GM10266 (cell line): Measurements from ENCODE around the gene SCARB2.
"Not testable (repeated sequence)": the region's sequence is repeated elsewhere in the genome, so short reads cannot be mapped to it uniquely, and the experiment has no call there.

Experiments used
- DNase-seq: peaks from one replicate; pipeline ENCODE4 v3.0.0; 2012; ENCODE audit errors: extremely low spot score
- TF ChIP-seq, protein P1 (sequence below): IDR thresholded peaks from 2 replicates; pipeline ENCODE4 v1.5.1; 2012; ENCODE audit warnings: mild to moderate bottlenecking, low read depth; ENCODE audit not compliant: control insufficient read depth, insufficient read depth; ENCODE audit errors: missing control alignments

The SCARB2 gene

GRCh38 chr4:76252271-76252653 lies 38.6 kb upstream of the SCARB2 start:
- TF ChIP-seq, protein P1, sequence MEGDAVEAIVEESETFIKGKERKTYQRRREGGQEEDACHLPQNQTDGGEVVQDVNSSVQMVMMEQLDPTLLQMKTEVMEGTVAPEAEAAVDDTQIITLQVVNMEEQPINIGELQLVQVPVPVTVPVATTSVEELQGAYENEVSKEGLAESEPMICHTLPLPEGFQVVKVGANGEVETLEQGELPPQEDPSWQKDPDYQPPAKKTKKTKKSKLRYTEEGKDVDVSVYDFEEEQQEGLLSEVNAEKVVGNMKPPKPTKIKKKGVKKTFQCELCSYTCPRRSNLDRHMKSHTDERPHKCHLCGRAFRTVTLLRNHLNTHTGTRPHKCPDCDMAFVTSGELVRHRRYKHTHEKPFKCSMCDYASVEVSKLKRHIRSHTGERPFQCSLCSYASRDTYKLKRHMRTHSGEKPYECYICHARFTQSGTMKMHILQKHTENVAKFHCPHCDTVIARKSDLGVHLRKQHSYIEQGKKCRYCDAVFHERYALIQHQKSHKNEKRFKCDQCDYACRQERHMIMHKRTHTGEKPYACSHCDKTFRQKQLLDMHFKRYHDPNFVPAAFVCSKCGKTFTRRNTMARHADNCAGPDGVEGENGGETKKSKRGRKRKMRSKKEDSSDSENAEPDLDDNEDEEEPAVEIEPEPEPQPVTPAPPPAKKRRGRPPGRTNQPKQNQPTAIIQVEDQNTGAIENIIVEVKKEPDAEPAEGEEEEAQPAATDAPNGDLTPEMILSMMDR = no peak
- no peak for DNase-seq

DNA sequence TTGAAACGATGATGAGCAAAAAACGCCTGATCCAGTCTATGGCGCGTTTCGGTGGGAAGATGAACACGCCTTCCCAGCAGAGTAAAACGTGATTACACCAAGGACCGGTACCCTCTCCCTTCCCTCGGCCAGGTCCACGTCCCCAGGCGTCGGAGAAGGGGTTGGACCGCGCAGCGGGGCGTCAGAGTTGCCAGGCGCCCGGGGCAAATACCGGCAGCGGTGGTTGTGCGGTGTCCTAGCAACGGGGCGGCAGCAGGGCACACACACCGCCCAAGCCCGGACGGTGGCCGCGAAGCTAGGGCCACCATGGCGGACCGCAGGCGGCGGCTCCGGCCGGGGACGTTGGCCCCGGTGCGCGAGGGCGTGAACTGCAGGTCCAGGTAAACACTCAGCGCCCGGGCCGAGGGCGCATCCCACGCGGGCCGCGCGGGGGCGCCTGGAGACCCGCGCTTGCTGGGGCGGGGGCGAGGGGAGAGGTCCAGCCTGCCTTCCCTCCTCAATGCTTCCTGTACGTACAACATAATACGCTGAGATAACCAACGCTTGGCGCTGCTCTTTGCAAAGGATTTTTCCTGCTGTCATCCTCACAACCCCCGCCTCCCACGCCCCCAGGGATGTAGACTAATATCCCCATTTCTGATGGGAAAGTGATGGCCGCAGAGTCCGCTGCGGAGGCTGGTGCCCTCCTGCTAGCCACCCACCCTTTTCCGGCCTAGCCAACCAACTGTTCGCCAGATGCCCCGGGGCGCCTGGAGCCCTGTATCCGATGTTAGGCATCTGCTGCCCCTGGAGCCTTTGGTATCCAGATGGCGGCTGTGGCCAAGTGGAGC lies 38.0 kb upstream of the SCARB2 start, which contains the start of gene FAM47E:
Gene FAM47E (plus strand): TSS at position 281 of the 830 bp plus-strand sequence. CDS start 26 bp downstream, at position 307.
- DNase-seq = peak; percentile 35
- TF ChIP-seq, protein P1 = peak; percentile 42

DNA sequence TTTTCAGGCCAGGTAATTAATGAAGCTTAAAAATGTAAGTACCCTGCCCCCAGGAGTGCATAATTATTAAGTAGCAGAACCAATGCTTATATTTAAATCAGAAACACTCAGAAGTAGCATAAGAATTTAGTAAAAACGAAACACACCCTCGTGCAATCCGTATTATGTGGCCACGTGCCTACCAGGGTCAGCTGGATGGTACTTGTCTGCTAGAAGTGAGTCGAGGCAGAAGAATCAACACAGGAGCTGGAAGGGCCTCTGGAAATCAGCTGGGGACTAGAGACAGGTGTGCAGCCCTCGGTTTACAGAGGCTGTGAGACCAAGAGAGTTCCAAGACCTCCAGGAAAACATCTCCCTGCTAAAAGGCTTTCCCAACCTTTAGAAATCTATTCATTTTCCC lies 37.3 kb upstream of the SCARB2 start:
- TF ChIP-seq, protein P1 = no peak
- peak; percentile 31 for DNase-seq

GRCh38 chr4:76246852-76247251 lies 33.2 kb upstream of the SCARB2 start:
- no peak for DNase-seq
- TF ChIP-seq, protein P1 = no peak

DNA sequence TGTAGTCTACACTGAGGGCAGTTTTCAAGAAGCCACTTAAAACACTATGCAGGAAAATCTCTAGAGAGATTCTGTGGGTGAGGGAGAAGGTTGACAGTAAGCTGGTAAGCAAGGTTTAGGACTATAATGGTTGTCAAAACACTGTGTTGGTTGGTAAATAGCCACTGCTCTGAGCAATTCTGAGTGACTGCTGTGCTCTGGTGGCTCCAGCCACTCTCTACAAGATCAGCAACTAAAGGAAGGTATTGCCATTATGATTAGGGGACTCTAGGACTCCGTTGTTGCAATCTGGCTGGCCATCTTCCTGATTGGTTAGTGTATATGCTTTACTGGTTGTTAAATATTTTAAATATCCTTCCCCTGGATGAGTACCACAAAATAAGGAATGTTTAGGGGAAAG lies 32.4 kb upstream of the SCARB2 start:
- TF ChIP-seq, protein P1 = peak; percentile 7
- DNase-seq = no peak

DNA sequence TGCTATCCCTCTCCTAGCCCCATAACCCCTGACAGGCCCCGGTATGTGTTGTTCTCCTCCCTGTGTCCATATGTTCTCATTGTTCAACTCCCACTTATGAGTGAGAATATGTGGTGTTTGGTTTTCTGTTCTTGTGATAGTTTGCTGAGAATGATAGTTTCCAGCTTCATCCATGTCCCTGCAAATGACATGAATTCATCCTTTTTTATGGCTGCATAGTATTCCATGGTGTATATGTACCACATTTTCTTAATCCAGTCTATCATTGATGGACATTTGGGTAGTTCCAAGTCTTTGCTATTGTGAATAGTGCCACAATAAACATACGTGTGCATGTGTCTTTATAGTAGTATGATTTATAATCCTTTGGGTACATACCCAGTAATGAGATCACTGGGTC lies 30.3 kb upstream of the SCARB2 start:
- not testable (repeated sequence) for DNase-seq

- no peak for DNase-seq
- TF ChIP-seq, protein P1 = no peak
Observed at GRCh38 chr4:76240236-76240635, 26.6 kb upstream of the SCARB2 start.
